Immature natural killer cell (primary cell): ENCODE results near the gene PSEN1. TPM values are rescaled to one million over a fixed set of nuclear protein-coding genes. Genes with fewer than 3 reads are reported as not detected.
A peak's percentile ranks its signal among the peaks of the same experiment; 100 is the strongest.

Experiments used
- DNase-seq, 3 donors: peaks; one replicate each; pipeline ENCODE4 v3.0.0; 2022; ENCODE audit warnings: mixed read lengths in 1 of 3
- H3K27ac Mint-ChIP-seq, 6 donors: one replicate each; pipeline ENCODE4 v1.8.0; 2020; ENCODE audit warnings: mixed read lengths in 6 of 6, mild to moderate bottlenecking in 5 of 6, inconsistent platforms in 4 of 6, moderate library complexity in 3 of 6
- H3K27me3 Mint-ChIP-seq, 3 donors: one replicate each; pipeline ENCODE4 v1.8.0; 2020 to 2021; ENCODE audit warnings: low read depth in 3 of 3, mild to moderate bottlenecking in 3 of 3, mixed read lengths in 3 of 3, moderate library complexity in 3 of 3, inconsistent platforms in 1 of 3
- H3K36me3 Mint-ChIP-seq, 3 donors: one replicate each; pipeline ENCODE4 v1.8.0; 2020; ENCODE audit warnings: mixed read lengths in 3 of 3, inconsistent platforms in 2 of 3, mild to moderate bottlenecking in 2 of 3
- H3K4me1 Mint-ChIP-seq, 2 donors: one replicate each; pipeline ENCODE4 v1.8.0; 2020; ENCODE audit warnings: inconsistent platforms in 2 of 2, mild to moderate bottlenecking in 2 of 2, mixed read lengths in 2 of 2, moderate library complexity in 1 of 2
- H3K4me3 Mint-ChIP-seq, 5 donors: one replicate each; pipeline ENCODE4 v1.8.0; 2020; ENCODE audit warnings: mild to moderate bottlenecking in 5 of 5, mixed read lengths in 5 of 5, inconsistent platforms in 3 of 5, moderate library complexity in 3 of 5
- H3K9me3 Mint-ChIP-seq, 6 donors: one replicate each; pipeline ENCODE4 v1.8.0; 2020; ENCODE audit warnings: mild to moderate bottlenecking in 6 of 6, mixed read lengths in 6 of 6, inconsistent platforms in 4 of 6, moderate library complexity in 3 of 6
- polyA plus RNA-seq, 3 donors: library from polyadenylated mRNA; unstranded; fragments of 300-500 nt; fragmentation: Illumina TruSeq; gene quantifications; one replicate each; pipeline ENCODE4 v1.2.3, GENCODE V29; 2021

PSEN1 gene
- polyA plus RNA-seq, 3 donors from 2014 or later = 26.8 to 43.0 (median 40.9) TPM

- Mint-ChIP-seq H3K36me3 (no peaks in the 10 kb centered on the region), H3K27me3 (no peaks in the 10 kb centered on the region), H3K4me3 (no peak overlapping the region), H3K27ac (no peak overlapping the region), H3K9me3 (no peaks in the 10 kb centered on the region), H3K4me1 (no peaks in the 10 kb centered on the region)
- DNase-seq = no peak
These were observed 124.8 kb downstream of the PSEN1 start for GRCh38 chr14:73261075-73261474.

GRCh38 chr14:73261520-73262426 is 125.5 kb downstream of the PSEN1 start:
- no peak overlapping the region for H3K27ac Mint-ChIP-seq

GRCh38 chr14:73262427-73263183 is 126.3 kb downstream of the PSEN1 start:
- H3K4me1 Mint-ChIP-seq = no peaks in the 10 kb centered on the region
- no peaks in the 10 kb centered on the region for H3K36me3 Mint-ChIP-seq
- H3K9me3 Mint-ChIP-seq = no peaks in the 10 kb centered on the region
- peaks cover 0 to 1% (median 0%) of the 10 kb centered on the region in 3 donors for H3K27me3 Mint-ChIP-seq
- no peak overlapping the region for H3K27ac Mint-ChIP-seq
- H3K4me3 Mint-ChIP-seq = no peak overlapping the region
- no peak for DNase-seq

More at GRCh38 chr14:73261520-73262426, 125.5 kb downstream of the PSEN1 start:
- DNase-seq = no peak
- H3K4me3 Mint-ChIP-seq = no peak overlapping the region
- H3K27me3 Mint-ChIP-seq = peaks cover 0 to under 1% (median 0%) of the 10 kb centered on the region in 3 donors
- H3K9me3 Mint-ChIP-seq = no peaks in the 10 kb centered on the region
- H3K36me3 Mint-ChIP-seq = no peaks in the 10 kb centered on the region
- no peaks in the 10 kb centered on the region for H3K4me1 Mint-ChIP-seq

- no peaks in the 10 kb centered on the region for H3K9me3 Mint-ChIP-seq
- H3K4me3 Mint-ChIP-seq = no peak overlapping the region
- no peaks in the 10 kb centered on the region for H3K36me3 Mint-ChIP-seq
- no peaks in the 10 kb centered on the region for H3K4me1 Mint-ChIP-seq
- DNase-seq = no peak
- H3K27me3 Mint-ChIP-seq = peaks cover 0 to 5% (median 1%) of the 10 kb centered on the region in 3 donors
- no peak overlapping the region for H3K27ac Mint-ChIP-seq
These were observed 127.3 kb downstream of the PSEN1 start for GRCh38 chr14:73263606-73264005.

GRCh38 chr14:73264080-73264884 is 128.0 kb downstream of the PSEN1 start:
- DNase-seq = no peak
- H3K4me3 Mint-ChIP-seq = no peak overlapping the region

GRCh38 chr14:73264885-73265720 is 128.8 kb downstream of the PSEN1 start:
- H3K4me1 Mint-ChIP-seq = peaks cover 11 to 14% of the 10 kb centered on the region in 2 donors
- peaks cover 0 to 5% (median 1%) of the 10 kb centered on the region in 3 donors for H3K27me3 Mint-ChIP-seq
- no peak overlapping the region for H3K27ac Mint-ChIP-seq
- no peak for DNase-seq
- H3K4me3 Mint-ChIP-seq = no peak overlapping the region
- no peaks in the 10 kb centered on the region for H3K9me3 Mint-ChIP-seq
- no peaks in the 10 kb centered on the region for H3K36me3 Mint-ChIP-seq

More at GRCh38 chr14:73264080-73264884, 128.0 kb downstream of the PSEN1 start:
- Mint-ChIP-seq H3K4me1 (peaks cover 5 to 7% of the 10 kb centered on the region in 2 donors), H3K27ac (no peak overlapping the region), H3K27me3 (peaks cover 0 to 5% (median 1%) of the 10 kb centered on the region in 3 donors), H3K9me3 (no peaks in the 10 kb centered on the region), H3K36me3 (no peaks in the 10 kb centered on the region)

- no peaks in the 10 kb centered on the region for H3K9me3 Mint-ChIP-seq
- H3K27me3 Mint-ChIP-seq = peaks cover 0 to 5% (median 1%) of the 10 kb centered on the region in 3 donors
- no peaks in the 10 kb centered on the region for H3K36me3 Mint-ChIP-seq
- peaks cover 17 to 20% of the 10 kb centered on the region in 2 donors for H3K4me1 Mint-ChIP-seq
- H3K4me3 Mint-ChIP-seq = no peak overlapping the region
- no peak for DNase-seq
- H3K27ac Mint-ChIP-seq = no peak overlapping the region
These were observed 129.4 kb downstream of the PSEN1 start for GRCh38 chr14:73265721-73266046.

- DNase-seq = no peak
- H3K4me3 Mint-ChIP-seq = no peak overlapping the region
- H3K4me1 Mint-ChIP-seq = peaks cover 19 to 22% of the 10 kb centered on the region in 2 donors
- H3K36me3 Mint-ChIP-seq = no peaks in the 10 kb centered on the region
- no peaks in the 10 kb centered on the region for H3K9me3 Mint-ChIP-seq
- no peak overlapping the region for H3K27ac Mint-ChIP-seq
- peaks cover 0 to 5% (median 1%) of the 10 kb centered on the region in 3 donors for H3K27me3 Mint-ChIP-seq
These were observed 130.0 kb downstream of the PSEN1 start for GRCh38 chr14:73266317-73266716.

- no peak for DNase-seq
- Mint-ChIP-seq H3K4me1 (peaks cover 19 to 22% of the 10 kb centered on the region in 2 donors), H3K27ac (no peak overlapping the region), H3K27me3 (peaks cover 0 to 5% (median 1%) of the 10 kb centered on the region in 3 donors), H3K4me3 (peak overlapping the region in 1 of 5 donors; percentile 18), H3K36me3 (no peaks in the 10 kb centered on the region), H3K9me3 (no peaks in the 10 kb centered on the region)
These were observed 131.2 kb downstream of the PSEN1 start for GRCh38 chr14:73267474-73267873.

GRCh38 chr14:73269729-73270531 is 133.6 kb downstream of the PSEN1 start:
- DNase-seq = peak; percentile 14 to 21 (median 19)
- no peaks in the 10 kb centered on the region for H3K36me3 Mint-ChIP-seq

GRCh38 chr14:73272393-73272792 is 136.1 kb downstream of the PSEN1 start:
- H3K27ac Mint-ChIP-seq = no peak overlapping the region
- DNase-seq = no peak
- peaks cover 0 to 12% (median 8%) of the 10 kb centered on the region in 3 donors for H3K36me3 Mint-ChIP-seq
- no peak overlapping the region for H3K4me3 Mint-ChIP-seq
- peaks cover 19 to 22% of the 10 kb centered on the region in 2 donors for H3K4me1 Mint-ChIP-seq
- no peaks in the 10 kb centered on the region for H3K9me3 Mint-ChIP-seq
- peaks cover 0 to 5% (median 0%) of the 10 kb centered on the region in 3 donors for H3K27me3 Mint-ChIP-seq

More at GRCh38 chr14:73269729-73270531, 133.6 kb downstream of the PSEN1 start:
- Mint-ChIP-seq H3K4me3 (peak overlapping the region; percentile 69 to 90 (median 88)), H3K4me1 (peaks cover 19 to 22% of the 10 kb centered on the region in 2 donors), H3K27me3 (peaks cover 0 to 5% (median 1%) of the 10 kb centered on the region in 3 donors), H3K9me3 (no peaks in the 10 kb centered on the region), H3K27ac (peak overlapping the region; percentile 31 to 88 (median 72))
